Left ventricle myocardium superior (tissue), 1 donor: ENCODE results near the gene SUMO3. TPM values are rescaled to one million over a fixed set of nuclear protein-coding genes. Genes with fewer than 3 reads are reported as not detected.
A peak's percentile ranks its signal among the peaks of the same experiment; 100 is the strongest.

Experiments used
- ATAC-seq: fragments of 200-7000 bp; cut with Tn5 transposase; one replicate; pipeline ENCODE4 v1.9.1; 2020; ENCODE audit warnings: mild to moderate bottlenecking, moderate library complexity
- DNase-seq: peaks from one replicate; pipeline ENCODE4 v3.0.0-alpha.2; 2020
- intact Hi-C: fragments of 100-400 bp; cut with micrococcal nuclease; formaldehyde crosslinking; loops from one replicate; pipeline ENCODE4 v1.11.0; 2022
- total RNA-seq: library from RNA; stranded (reverse); fragmentation: NEBNext Ultra II Directional; extraction: Animal tissue kit (Norgen Biotek cat#: 25700); gene quantifications from one replicate; pipeline ENCODE4 v1.2.1, GENCODE V29; 2021
- donor health status: DM: no; HTN: yes; CAD: no; lungs with severe emphysema.

SUMO3 gene
- total RNA-seq, 1 donor from 2014 or later = 72.2 TPM

- no peak for DNase-seq
- intact Hi-C loops = loop anchor here (10.0 kb wide), 1 partner anchor 84 kb away; the partner anchor contains the start of gene PTTG1IP
- ATAC-seq = no peak
These were observed 26.6 kb downstream of the SUMO3 start for GRCh38 chr21:44791246-44791645.

GRCh38 chr21:44790368-44790767 lies 27.5 kb downstream of the SUMO3 start:
- intact Hi-C loops = loop anchor here (10.0 kb wide), 1 partner anchor 84 kb away; the partner anchor contains the start of gene PTTG1IP
- ATAC-seq (no peak), DNase-seq (no peak)

- ATAC-seq = no peak
- no peak for DNase-seq
- intact Hi-C loops = loop anchor here (10.0 kb wide), 1 partner anchor 85 kb away; the partner anchor contains the start of gene PTTG1IP
These were observed 28.0 kb downstream of the SUMO3 start for GRCh38 chr21:44789880-44790279.

GRCh38 chr21:44785620-44786335 lies 32.1 kb downstream of the SUMO3 start:
- ATAC-seq (no peak), DNase-seq (no peak)
- intact Hi-C loops = no loop called here

GRCh38 chr21:44784810-44785209 lies 33.1 kb downstream of the SUMO3 start:
- intact Hi-C loops = no loop called here
- DNase-seq (no peak), ATAC-seq (no peak)

- ATAC-seq (no peak), DNase-seq (no peak)
- intact Hi-C loops = no loop called here
These were observed 34.7 kb downstream of the SUMO3 start for GRCh38 chr21:44783020-44783696.

GRCh38 chr21:44780767-44781459 lies 36.9 kb downstream of the SUMO3 start:
- intact Hi-C loops = no loop called here
- DNase-seq = no peak
- ATAC-seq = peak; percentile 35

- intact Hi-C loops = no loop called here
- DNase-seq (no peak), ATAC-seq (no peak)
These were observed 37.7 kb downstream of the SUMO3 start for GRCh38 chr21:44780137-44780502.

- intact Hi-C loops = no loop called here
- ATAC-seq (no peak), DNase-seq (no peak)
These were observed 38.3 kb downstream of the SUMO3 start for GRCh38 chr21:44779417-44780136.

GRCh38 chr21:44778983-44779382 lies 38.9 kb downstream of the SUMO3 start:
- intact Hi-C loops = no loop called here
- ATAC-seq (no peak), DNase-seq (no peak)

- DNase-seq = no peak
- no peak for ATAC-seq
- intact Hi-C loops = no loop called here
These were observed 39.4 kb downstream of the SUMO3 start for GRCh38 chr21:44778499-44778911.

- ATAC-seq (no peak), DNase-seq (no peak)
- intact Hi-C loops = no loop called here
These were observed 39.8 kb downstream of the SUMO3 start for GRCh38 chr21:44778094-44778493.

GRCh38 chr21:44774972-44775371 lies 42.9 kb downstream of the SUMO3 start:
- ATAC-seq (no peak), DNase-seq (no peak)
- intact Hi-C loops = no loop called here

- ATAC-seq (no peak), DNase-seq (no peak)
- intact Hi-C loops = no loop called here
These were observed 44.5 kb downstream of the SUMO3 start for GRCh38 chr21:44773291-44773932.

- DNase-seq (no peak), ATAC-seq (no peak)
- intact Hi-C loops = no loop called here
These were observed 45.9 kb downstream of the SUMO3 start for GRCh38 chr21:44771896-44772525.

GRCh38 chr21:44767834-44768831 lies 49.7 kb downstream of the SUMO3 start:
- no peak for DNase-seq
- no peak for ATAC-seq
- intact Hi-C loops = no loop called here

- DNase-seq (no peak), ATAC-seq (no peak)
- intact Hi-C loops = no loop called here
These were observed 51.0 kb downstream of the SUMO3 start for GRCh38 chr21:44766818-44767354.
